Neural progenitor cell (in vitro differentiated cells): ENCODE data around the gene HMX1. TPM values are rescaled to one million over a fixed set of nuclear protein-coding genes. Genes with fewer than 3 reads are reported as not detected.

Source experiments
- DNase-seq: peaks from one replicate; pipeline ENCODE4 v3.0.0-alpha.2; 2016; ENCODE audit warnings: low spot score
- H2AFZ ChIP-seq: fragments of 200-600 bp; sonication (generic); replicated peaks from 2 replicates; pipeline ENCODE4 v1.6.1; 2016; ENCODE audit warnings: antibody characterized with exemption
- H3F3A ChIP-seq: fragments of 200-600 bp; sonication (generic); 2 replicates; pipeline ENCODE4 v1.6.1; 2016; ENCODE audit warnings: antibody characterized with exemption, low read depth
- H3K27ac ChIP-seq: fragments of 200-600 bp; sonication (generic); 2 replicates; pipeline ENCODE4 v1.5.1; 2016; ENCODE audit warnings: mild to moderate bottlenecking
- H3K27me3 ChIP-seq: fragments of 200-600 bp; sonication (generic); 2 replicates; pipeline ENCODE4 v1.6.1; 2016; ENCODE audit warnings: mild to moderate bottlenecking, moderate library complexity
- H3K36me3 ChIP-seq: fragments of 200-600 bp; sonication (generic); 2 replicates; pipeline ENCODE4 v1.5.1; 2016
- H3K4me1 ChIP-seq: fragments of 200-600 bp; sonication (generic); 2 replicates; pipeline ENCODE4 v1.6.1; 2016; ENCODE audit warnings: mixed run types
- H3K4me2 ChIP-seq: fragments of 200-600 bp; sonication (generic); 2 replicates; pipeline ENCODE4 v1.6.1; 2016
- H3K4me3 ChIP-seq: fragments of 200-600 bp; sonication (generic); 2 replicates; pipeline ENCODE4 v1.5.1; 2016
- H3K79me2 ChIP-seq: fragments of 200-600 bp; sonication (generic); 2 replicates; pipeline ENCODE4 v1.6.1; 2016; ENCODE audit warnings: low read depth
- H3K9ac ChIP-seq: fragments of 200-600 bp; sonication (generic); 2 replicates; pipeline ENCODE4 v1.6.1; 2016
- H3K9me3 ChIP-seq: fragments of 200-600 bp; sonication (generic); 2 replicates; pipeline ENCODE4 v1.5.1; 2016; ENCODE audit warnings: low read depth
- H4K20me1 ChIP-seq: fragments of 200-600 bp; sonication (generic); 2 replicates; pipeline ENCODE4 v1.6.1; 2016; ENCODE audit warnings: low read depth
- H3K27ac Mint-ChIP-seq: 3 replicates; pipeline ENCODE4 v1.8.0; 2021; ENCODE audit warnings: mixed read lengths
- H3K27me3 Mint-ChIP-seq: 2 replicates; pipeline ENCODE4 v1.8.0; 2022; ENCODE audit warnings: low read depth, mild to moderate bottlenecking, inconsistent platforms, moderate library complexity, mixed read lengths; ENCODE audit not compliant: insufficient read depth
- H3K36me3 Mint-ChIP-seq: 3 replicates; pipeline ENCODE4 v1.8.0; 2021; ENCODE audit warnings: mixed read lengths
- H3K4me1 Mint-ChIP-seq: 3 replicates; pipeline ENCODE4 v1.8.0; 2021; ENCODE audit warnings: mixed read lengths
- H3K4me3 Mint-ChIP-seq: 3 replicates; pipeline ENCODE4 v1.8.0; 2021; ENCODE audit warnings: mild to moderate bottlenecking, moderate library complexity, mixed read lengths
- H3K9me3 Mint-ChIP-seq: 3 replicates; pipeline ENCODE4 v1.8.0; 2020; ENCODE audit warnings: mixed read lengths
- CTCF ChIP-seq: fragments of 200-600 bp; sonication (generic); IDR thresholded peaks from 2 replicates; pipeline ENCODE4 v1.5.1; 2017; ENCODE audit warnings: antibody characterized with exemption, mild to moderate bottlenecking
- EZH2 ChIP-seq: fragments of 200-600 bp; sonication (generic); IDR thresholded peaks from 2 replicates; pipeline ENCODE4 v1.6.1; 2017; ENCODE audit warnings: antibody characterized with exemption, mild to moderate bottlenecking, moderate library complexity
- EZH2phosphoT487 ChIP-seq: fragments of 200-600 bp; sonication (generic); IDR thresholded peaks from 2 replicates; pipeline ENCODE4 v1.6.1; 2017; ENCODE audit warnings: antibody characterized with exemption
- total RNA-seq: library from RNA; depleted of rRNA; stranded (reverse); fragments of >200 nt; gene quantifications from 2 replicates; pipeline ENCODE4 v1.2.3, GENCODE V29; 2015; ENCODE audit warnings: low replicate concordance

The HMX1 gene
- total RNA-seq, 1 donor from 2014 or later, result not detected

- H3K9me3 ChIP-seq, result no peaks in the 10 kb centered on the region
- peaks cover 67% of the 10 kb centered on the region for H4K20me1 ChIP-seq
- TF ChIP-seq CTCF (no peak), EZH2phosphoT487 (peak; percentile 97), EZH2 (peak; percentile 83)
- H3K4me2 ChIP-seq, result peak overlapping the region; percentile 77
- H3K4me1 Mint-ChIP-seq, result peaks cover 25% of the 10 kb centered on the region
- peaks cover 6% of the 10 kb centered on the region for H3F3A ChIP-seq
- no peaks in the 10 kb centered on the region for H3K36me3 Mint-ChIP-seq
- no peak overlapping the region for H2AFZ ChIP-seq
- no peak overlapping the region for H3K27ac Mint-ChIP-seq
- no peaks in the 10 kb centered on the region for H3K79me2 ChIP-seq
- no peaks in the 10 kb centered on the region for H3K36me3 ChIP-seq
- H3K4me3 ChIP-seq, result peak overlapping the region; percentile 41
- no peak overlapping the region for H3K27ac ChIP-seq
- H3K9ac ChIP-seq, result no peak overlapping the region
- H3K27me3 ChIP-seq, result peaks cover 92% of the 10 kb centered on the region
- peaks cover 31% of the 10 kb centered on the region for H3K4me1 ChIP-seq
- H3K27me3 Mint-ChIP-seq, result peaks cover 67% of the 10 kb centered on the region
- peak overlapping the region; percentile 43 for H3K4me3 Mint-ChIP-seq
- peaks cover 2% of the 10 kb centered on the region for H3K9me3 Mint-ChIP-seq
- DNase-seq, result peak; percentile 53
Measured at GRCh38 chr4:8856835-8857621, 14.6 kb downstream of the HMX1 start.

DNA sequence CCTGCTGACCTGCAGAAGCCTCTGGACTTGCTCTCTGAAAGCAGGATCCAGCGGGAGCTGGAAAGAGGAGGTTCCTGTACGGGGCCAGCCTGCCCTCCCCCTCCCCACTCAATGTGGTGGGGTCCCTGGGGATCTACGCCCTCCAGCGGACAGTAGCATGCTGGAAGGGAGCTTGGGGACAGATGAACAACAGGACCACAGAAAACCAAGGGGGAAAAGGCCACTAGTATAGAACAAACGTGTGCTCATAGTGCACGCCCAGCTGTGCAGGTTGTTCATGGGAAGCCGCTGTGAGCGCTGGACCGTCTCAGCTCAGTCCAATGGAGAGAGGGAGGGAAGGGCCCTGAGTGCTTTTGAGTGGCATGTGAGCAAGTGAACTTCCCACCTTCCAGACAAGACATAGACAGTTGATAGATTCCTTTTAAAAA, 15.8 kb downstream of the HMX1 start:
- H3K4me2 ChIP-seq, result peak overlapping the region; percentile 13

DNA sequence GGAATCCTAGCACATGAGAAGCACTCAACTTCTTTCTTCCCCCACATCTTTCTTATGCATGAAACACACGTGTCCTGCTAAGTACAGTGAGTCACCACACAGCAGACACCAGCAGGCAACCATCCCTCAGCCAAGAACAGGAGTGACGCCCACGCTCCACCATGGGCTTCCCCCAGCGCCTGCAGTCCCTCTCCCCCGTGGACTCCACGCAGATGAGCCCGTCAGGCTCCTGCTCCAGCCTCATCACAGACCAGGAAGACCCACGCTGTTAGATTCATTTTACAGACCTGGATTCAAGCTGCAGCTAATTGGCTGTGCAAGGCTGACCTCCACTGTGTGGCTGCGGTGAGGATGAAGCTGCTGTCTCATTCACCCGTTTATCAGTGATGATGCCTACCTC, 16.7 kb downstream of the HMX1 start:
- H3K4me1 ChIP-seq, result peaks cover 22% of the 10 kb centered on the region
- peaks cover 2% of the 10 kb centered on the region for H3K9me3 Mint-ChIP-seq
- peaks cover 25% of the 10 kb centered on the region for H3K4me1 Mint-ChIP-seq
- H3K27me3 ChIP-seq, result peaks cover 88% of the 10 kb centered on the region
- no peak overlapping the region for H3K27ac Mint-ChIP-seq
- no peak for TF ChIP-seq CTCF
- TF ChIP-seq EZH2phosphoT487, result no peak
- no peak for TF ChIP-seq EZH2
- H3K4me2 ChIP-seq, result no peak overlapping the region
- H3K36me3 Mint-ChIP-seq, result no peaks in the 10 kb centered on the region
- DNase-seq, result no peak
- no peak overlapping the region for H3K4me3 Mint-ChIP-seq
- no peak overlapping the region for H3K27ac ChIP-seq
- no peak overlapping the region for H2AFZ ChIP-seq
- H3K4me3 ChIP-seq, result no peak overlapping the region
- H3F3A ChIP-seq, result peaks cover 4% of the 10 kb centered on the region
- no peak overlapping the region for H3K9ac ChIP-seq
- no peaks in the 10 kb centered on the region for H3K79me2 ChIP-seq
- peaks cover 62% of the 10 kb centered on the region for H3K27me3 Mint-ChIP-seq
- no peaks in the 10 kb centered on the region for H3K9me3 ChIP-seq
- peaks cover 48% of the 10 kb centered on the region for H4K20me1 ChIP-seq
- H3K36me3 ChIP-seq, result no peaks in the 10 kb centered on the region

More for the DNA sequence above, 15.8 kb downstream of the HMX1 start:
- Histone ChIP-seq H3K79me2 (no peaks in the 10 kb centered on the region), H3K36me3 (no peaks in the 10 kb centered on the region), H3K4me1 (peaks cover 22% of the 10 kb centered on the region), H3F3A (peaks cover 6% of the 10 kb centered on the region), H3K9me3 (no peaks in the 10 kb centered on the region), H2AFZ (no peak overlapping the region), H3K27me3 (peaks cover 88% of the 10 kb centered on the region), H3K27ac (no peak overlapping the region), H3K4me3 (no peak overlapping the region), H4K20me1 (peaks cover 56% of the 10 kb centered on the region), H3K9ac (no peak overlapping the region)
- peak; percentile 91 for DNase-seq
- TF ChIP-seq CTCF (peak; percentile 76), EZH2 (peak; percentile 23), EZH2phosphoT487 (no peak)
- H3K36me3 Mint-ChIP-seq, result no peaks in the 10 kb centered on the region
- H3K4me1 Mint-ChIP-seq, result peaks cover 25% of the 10 kb centered on the region
- H3K27me3 Mint-ChIP-seq, result peaks cover 65% of the 10 kb centered on the region
- peak overlapping the region; percentile 2 for H3K4me3 Mint-ChIP-seq
- H3K27ac Mint-ChIP-seq, result no peak overlapping the region
- peaks cover 2% of the 10 kb centered on the region for H3K9me3 Mint-ChIP-seq
